SU-DHL-6 (cell line): ENCODE measurements around the gene CDCA7.

Source experiments
- EZH2phosphoT487 ChIP-seq: fragments of 200-600 bp; sonication (generic), shearing (Covaris generic); conservative IDR thresholded peaks from 2 replicates; pipeline ENCODE4 v1.6.1; 2018; ENCODE audit warnings: mild to moderate bottlenecking, antibody characterized with exemption, low read length, moderate library complexity, mixed read lengths
- TF ChIP-seq, protein P1 (sequence below): fragments of 200-600 bp; sonication (generic); IDR thresholded peaks from one replicate; pipeline ENCODE4 v1.5.1; 2017; ENCODE audit warnings: antibody characterized with exemption, mild to moderate bottlenecking, low read length, moderate library complexity; ENCODE audit not compliant: insufficient read depth, poor library complexity, severe bottlenecking

DNA sequence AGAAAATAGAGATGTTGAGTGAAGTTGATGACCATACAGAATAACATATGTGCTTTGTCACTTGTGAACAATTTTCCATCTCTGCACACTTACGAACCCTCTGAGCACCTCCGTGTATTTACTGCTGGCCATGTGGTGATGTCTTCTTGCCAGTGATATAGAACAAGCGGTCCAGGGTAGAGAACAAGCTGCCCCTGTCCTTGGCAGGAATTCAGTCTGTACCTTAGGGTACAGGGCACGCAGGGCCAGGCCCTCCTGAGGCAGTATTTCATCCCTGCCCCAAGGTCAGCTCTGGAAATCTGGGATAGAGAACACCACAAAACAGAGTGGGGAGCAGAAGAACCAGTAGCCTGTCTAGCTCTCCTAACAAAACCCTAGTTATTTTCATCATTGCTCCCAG is 44.6 kb downstream of the CDCA7 start:
- TF ChIP-seq, protein P1, sequence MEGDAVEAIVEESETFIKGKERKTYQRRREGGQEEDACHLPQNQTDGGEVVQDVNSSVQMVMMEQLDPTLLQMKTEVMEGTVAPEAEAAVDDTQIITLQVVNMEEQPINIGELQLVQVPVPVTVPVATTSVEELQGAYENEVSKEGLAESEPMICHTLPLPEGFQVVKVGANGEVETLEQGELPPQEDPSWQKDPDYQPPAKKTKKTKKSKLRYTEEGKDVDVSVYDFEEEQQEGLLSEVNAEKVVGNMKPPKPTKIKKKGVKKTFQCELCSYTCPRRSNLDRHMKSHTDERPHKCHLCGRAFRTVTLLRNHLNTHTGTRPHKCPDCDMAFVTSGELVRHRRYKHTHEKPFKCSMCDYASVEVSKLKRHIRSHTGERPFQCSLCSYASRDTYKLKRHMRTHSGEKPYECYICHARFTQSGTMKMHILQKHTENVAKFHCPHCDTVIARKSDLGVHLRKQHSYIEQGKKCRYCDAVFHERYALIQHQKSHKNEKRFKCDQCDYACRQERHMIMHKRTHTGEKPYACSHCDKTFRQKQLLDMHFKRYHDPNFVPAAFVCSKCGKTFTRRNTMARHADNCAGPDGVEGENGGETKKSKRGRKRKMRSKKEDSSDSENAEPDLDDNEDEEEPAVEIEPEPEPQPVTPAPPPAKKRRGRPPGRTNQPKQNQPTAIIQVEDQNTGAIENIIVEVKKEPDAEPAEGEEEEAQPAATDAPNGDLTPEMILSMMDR: no peak
- no peak for TF ChIP-seq EZH2phosphoT487
